ENCODE data around the gene ALDH2. TPM values are rescaled to one million over a fixed set of nuclear protein-coding genes. Genes with fewer than 3 reads are reported as not detected.
"Not testable (repeated sequence)": the region's sequence is repeated elsewhere in the genome, so short reads cannot be mapped to it uniquely, and the experiment has no call there.

ALDH2 gene
- total RNA-seq, 2 experiments from 2014 or later, result 0.27 to 0.35 TPM

DNA sequence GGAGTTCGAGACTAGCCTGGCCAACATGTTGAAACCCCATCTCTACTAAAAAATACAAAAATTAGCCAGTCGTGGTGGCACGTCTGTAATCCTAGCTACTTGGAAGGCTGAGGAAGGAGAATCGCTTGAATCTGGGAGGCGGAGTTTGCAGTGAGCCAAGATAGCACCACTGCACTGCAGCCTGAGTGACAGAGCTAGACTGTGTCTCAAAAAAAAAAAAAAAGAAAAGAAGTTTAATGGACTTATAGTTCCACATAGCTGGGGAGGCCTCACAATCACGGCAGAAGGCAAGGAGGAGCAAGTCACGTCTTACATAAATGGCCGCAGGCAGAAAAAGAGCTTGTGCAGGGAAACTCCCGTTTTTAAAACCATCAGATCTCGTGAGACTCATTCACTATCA, 3.2 kb upstream of the ALDH2 start:
- DNase-seq; H3K9me3 Mint-ChIP-seq; POLR2A ChIA-PET; H3K27ac Mint-ChIP-seq; H3K36me3 Mint-ChIP-seq (ENCODE audit: low read depth); H3K4me3 Mint-ChIP-seq: not testable (repeated sequence)
- Mint-ChIP-seq H3K4me1 (peaks cover 24% of the 10 kb centered on the region), H3K27me3 (peaks cover 42% of the 10 kb centered on the region)
- CTCF ChIA-PET, result interaction anchor here (0.7 kb wide), 1 partner anchor 137 kb away, joined by 3 read pairs; no protein-coding TSS in a partner anchor

DNA sequence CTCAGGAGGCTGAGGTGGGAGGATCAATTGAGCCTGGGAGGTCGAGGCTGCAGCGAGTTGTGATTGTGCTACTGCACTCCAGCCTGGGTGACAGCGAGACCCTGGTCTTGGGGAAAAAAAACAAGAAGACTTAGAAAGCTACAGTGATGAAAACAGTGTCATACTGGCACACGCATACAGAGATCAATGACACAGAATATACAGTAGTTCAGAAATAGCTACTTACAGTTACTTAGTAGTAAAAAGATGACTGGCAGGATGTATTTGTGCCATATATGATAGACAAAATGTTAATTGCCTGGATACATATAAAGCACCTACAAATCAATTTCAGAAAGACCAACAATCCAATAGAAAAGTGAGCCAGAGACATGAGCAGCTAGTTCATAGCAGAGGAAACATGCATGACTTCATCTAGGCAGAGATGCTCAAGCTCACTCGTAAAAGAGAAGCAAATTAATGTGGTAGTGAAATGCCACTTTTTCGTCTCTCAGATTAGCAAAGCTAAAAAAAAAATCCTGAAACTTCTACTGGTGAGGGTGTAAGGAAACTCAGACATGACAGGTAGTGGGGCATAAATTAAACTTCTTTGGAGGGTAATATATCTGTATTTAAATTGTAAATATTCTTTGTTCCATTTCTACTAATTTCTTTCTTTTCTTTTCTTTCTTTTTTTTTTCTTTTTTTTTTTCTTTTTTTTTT, 2.5 kb upstream of the ALDH2 start:
- DNase-seq, result no peak
- no peak overlapping the region for H3K4me3 Mint-ChIP-seq
- ChIA-PET POLR2A (no interaction called here), CTCF (no interaction called here)
- no peaks in the 10 kb centered on the region for H3K9me3 Mint-ChIP-seq
- H3K36me3 Mint-ChIP-seq (ENCODE audit: low read depth), result peaks cover 3% of the 10 kb centered on the region
- H3K4me1 Mint-ChIP-seq, result peaks cover 19% of the 10 kb centered on the region
- H3K27me3 Mint-ChIP-seq, result peaks cover 42% of the 10 kb centered on the region
- no peak overlapping the region for H3K27ac Mint-ChIP-seq

DNA sequence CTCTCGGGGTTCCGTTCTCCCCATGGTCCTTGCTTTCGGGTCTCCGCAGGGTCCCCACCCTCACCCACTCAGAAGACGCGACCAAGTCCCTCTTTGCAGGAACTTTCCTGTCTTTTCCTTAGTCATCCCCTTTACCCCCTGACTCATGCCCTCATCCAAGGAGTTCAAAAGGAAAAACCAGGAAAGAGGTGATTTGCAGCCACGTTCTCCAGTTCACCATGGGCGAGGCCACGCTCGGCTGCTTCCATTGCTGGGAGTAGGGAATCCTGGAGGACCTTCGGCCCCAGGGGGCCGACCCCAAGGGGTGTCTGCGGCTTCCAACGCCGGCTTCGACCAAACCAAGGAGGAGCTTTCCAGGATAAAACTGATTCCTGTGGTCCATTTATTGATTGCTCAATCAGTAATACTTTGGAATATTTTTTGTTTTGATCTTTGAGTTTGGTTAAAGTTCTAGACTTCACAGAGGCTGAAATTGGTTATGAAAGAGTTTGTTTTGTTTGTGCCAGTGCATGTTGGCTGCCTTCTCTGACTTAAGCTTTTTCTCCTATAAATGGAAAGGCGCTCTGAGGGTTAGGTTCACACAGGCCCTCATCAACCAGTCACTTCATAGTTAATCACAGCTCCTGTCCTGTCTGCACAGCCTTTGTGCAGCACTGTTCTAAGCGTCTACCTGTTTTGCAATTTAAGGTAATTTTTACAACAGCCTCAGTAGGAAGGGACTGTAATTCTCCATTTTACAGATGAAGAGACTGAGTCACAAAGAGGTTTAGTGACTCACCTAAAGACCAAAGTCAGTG, 827 bp downstream of the ALDH2 start:
- no peaks in the 10 kb centered on the region for H3K9me3 Mint-ChIP-seq
- CTCF ChIA-PET, result interaction anchor here (1.1 to 1.3 kb wide), 2 partner anchors 28 to 46 kb away, joined by 4 to 5 read pairs; no protein-coding TSS in a partner anchor
- H3K4me3 Mint-ChIP-seq, result peak overlapping the region; percentile 71
- H3K4me1 Mint-ChIP-seq, result peaks cover 14% of the 10 kb centered on the region
- DNase-seq, result no peak
- H3K27me3 Mint-ChIP-seq, result peaks cover 43% of the 10 kb centered on the region
- POLR2A ChIA-PET, result no interaction called here
- H3K36me3 Mint-ChIP-seq (ENCODE audit: low read depth), result peaks cover 3% of the 10 kb centered on the region
- H3K27ac Mint-ChIP-seq, result no peak overlapping the region

DNA sequence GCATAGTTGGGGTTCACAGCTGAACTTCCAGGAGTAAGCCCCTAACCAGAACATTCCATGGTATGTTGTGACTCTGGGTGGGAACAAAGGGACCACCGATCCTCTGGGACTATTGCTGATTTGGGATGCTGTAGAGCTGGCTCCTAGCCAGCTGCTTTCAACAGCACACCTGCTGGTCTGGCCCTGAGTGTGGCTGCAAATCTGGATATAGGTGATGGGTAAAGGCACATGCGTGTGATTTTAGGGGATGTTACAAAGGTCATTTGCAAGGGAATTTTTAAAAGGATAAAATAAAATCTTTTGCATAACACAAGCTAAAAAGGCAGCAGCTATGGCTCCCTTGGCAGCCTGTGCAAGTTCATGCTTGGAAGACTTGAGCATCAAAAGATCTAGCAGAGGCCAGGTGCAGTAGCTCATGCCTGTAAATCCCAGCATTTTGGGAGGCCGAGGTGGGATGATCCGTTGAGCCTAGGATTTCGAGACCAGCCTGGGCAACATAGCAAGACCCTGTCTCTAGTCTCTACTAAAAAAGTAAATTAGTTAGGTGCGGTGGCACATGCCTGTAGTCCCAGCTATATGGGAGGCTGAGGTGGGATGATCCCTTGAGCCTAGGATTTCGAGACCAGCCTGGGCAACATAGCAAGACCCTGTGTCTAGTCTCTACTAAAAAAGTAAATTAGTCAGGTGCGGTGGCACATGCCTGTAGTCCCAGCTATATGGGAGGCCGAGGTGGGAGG, 1.6 kb downstream of the ALDH2 start:
- Mint-ChIP-seq H3K36me3 (ENCODE audit: low read depth) (peaks cover 3% of the 10 kb centered on the region), H3K9me3 (no peaks in the 10 kb centered on the region), H3K4me1 (peaks cover 14% of the 10 kb centered on the region), H3K4me3 (no peak overlapping the region), H3K27me3 (peaks cover 40% of the 10 kb centered on the region), H3K27ac (no peak overlapping the region)
- CTCF ChIA-PET, result interaction anchor here (0.5 to 1.3 kb wide), 3 partner anchors 10 to 45 kb away, joined by 4 to 5 read pairs (median 4); no protein-coding TSS in a partner anchor
- POLR2A ChIA-PET, result no interaction called here
- DNase-seq, result no peak

DNA sequence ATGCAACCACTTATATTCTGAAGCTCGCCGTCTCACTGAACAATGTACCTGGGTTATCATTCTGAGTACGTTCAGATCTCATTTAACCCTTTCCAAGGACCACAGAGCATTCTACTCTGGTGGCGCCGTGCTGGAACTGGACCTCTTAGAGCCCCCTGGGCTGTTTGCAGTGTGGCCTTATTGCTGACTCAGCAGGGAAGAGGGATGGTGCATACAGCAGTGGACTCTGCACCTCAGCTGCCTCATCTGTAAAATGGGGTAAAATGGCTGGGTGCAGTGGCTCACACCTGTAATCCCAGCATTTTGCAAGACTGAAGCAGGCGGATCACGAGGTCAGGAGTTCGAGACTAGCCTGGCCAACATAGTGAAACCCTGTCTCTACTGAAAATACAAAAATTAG, 2.9 kb downstream of the ALDH2 start:
- H3K36me3 Mint-ChIP-seq (ENCODE audit: low read depth), result peaks cover 3% of the 10 kb centered on the region
- DNase-seq, result no peak

DNA sequence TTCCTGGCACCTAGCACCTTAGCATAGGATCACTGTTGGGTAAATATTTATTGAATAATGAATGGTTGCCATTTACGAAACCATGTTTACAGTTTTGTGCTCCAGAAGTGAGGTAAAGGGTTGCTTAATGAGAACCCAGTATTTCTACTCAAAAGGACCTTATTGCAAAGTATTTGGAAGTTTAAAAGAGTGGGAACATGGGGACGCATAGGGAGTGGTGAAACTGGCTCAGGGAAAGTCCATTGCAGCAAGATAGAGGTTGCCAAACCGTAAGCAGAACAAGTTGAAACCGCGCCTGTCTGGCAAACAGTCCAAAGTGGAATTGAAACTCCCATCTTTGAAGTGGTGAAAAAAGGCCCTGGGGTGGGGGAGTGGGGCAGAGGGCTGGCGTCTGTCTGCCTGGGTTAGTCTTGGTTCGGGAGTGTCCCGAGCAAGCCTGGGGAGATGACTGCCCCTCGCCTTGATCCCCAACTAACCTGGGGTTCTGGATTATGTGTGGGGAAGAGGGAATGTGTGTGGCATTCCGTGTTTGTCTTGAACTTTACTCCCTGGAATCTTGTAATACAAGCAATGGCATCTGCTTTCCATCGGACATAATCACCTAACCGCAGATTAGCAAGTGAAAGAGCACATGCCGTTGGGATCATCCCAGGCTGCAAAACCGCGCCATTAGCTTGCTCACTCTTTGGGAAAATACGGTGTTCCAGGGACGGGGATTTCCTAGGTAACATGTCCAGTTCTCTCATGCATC, 7.2 kb downstream of the ALDH2 start:
- Mint-ChIP-seq H3K27me3 (peaks cover 5% of the 10 kb centered on the region), H3K36me3 (ENCODE audit: low read depth) (no peaks in the 10 kb centered on the region), H3K27ac (no peak overlapping the region), H3K4me3 (no peak overlapping the region), H3K9me3 (no peaks in the 10 kb centered on the region), H3K4me1 (peaks cover 6% of the 10 kb centered on the region)
- no peak for DNase-seq
- ChIA-PET CTCF (no interaction called here), POLR2A (no interaction called here)

More for the DNA sequence above, 2.9 kb downstream of the ALDH2 start:
- no peak overlapping the region for H3K4me3 Mint-ChIP-seq
- ChIA-PET POLR2A (no interaction called here), CTCF (no interaction called here)
- no peaks in the 10 kb centered on the region for H3K9me3 Mint-ChIP-seq
- peaks cover 11% of the 10 kb centered on the region for H3K4me1 Mint-ChIP-seq
- no peak overlapping the region for H3K27ac Mint-ChIP-seq
- peaks cover 30% of the 10 kb centered on the region for H3K27me3 Mint-ChIP-seq

DNA sequence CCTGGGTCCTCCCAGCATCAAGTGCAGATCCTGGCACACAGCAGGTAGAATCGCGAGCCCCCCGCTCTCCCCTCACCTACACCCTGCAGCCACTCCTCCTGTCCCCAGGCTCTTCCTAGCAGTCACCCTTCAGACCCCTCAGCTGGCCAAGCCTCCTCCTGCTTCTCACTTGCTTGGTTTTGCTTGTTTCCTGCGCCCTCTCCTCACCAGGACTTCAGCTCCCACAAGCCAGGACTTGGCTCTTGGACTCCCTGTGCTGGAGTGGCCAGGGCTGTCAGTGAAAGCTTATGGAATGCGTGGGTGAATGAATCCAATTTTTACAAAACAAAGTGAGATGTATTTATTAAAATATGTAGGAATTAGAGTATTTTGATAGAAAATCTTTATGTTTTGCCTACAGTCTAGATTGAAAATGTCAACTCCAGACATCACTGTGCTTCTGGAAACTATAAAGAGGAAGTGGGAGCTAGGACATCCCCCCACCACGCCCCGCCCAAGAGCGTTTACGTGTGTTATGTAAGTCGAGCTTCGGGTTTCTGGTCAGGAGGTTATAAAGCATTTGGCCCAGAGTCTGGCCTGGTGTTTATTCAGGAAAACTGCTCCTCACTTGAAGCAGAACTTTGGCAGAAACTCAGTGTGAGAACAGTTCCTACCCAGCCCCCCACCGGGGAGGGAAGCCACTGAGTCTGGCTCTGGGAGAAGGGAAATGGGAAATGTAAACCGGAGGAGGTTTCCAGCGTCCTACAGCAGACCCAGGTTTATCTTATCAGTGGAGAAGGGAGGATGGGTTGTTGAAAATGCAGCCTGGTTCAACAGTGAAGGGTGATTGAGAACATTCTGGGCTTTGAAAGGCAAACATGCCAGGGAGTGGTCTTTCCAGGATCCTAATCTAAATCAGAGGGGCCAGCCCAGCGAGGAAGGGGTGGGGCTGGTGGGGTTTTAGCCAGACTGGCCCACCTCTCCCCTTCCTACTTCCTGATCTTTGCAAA, 8.8 kb downstream of the ALDH2 start:
- Mint-ChIP-seq H3K4me1 (peaks cover 6% of the 10 kb centered on the region), H3K36me3 (ENCODE audit: low read depth) (no peaks in the 10 kb centered on the region), H3K9me3 (no peaks in the 10 kb centered on the region), H3K4me3 (no peak overlapping the region), H3K27ac (no peak overlapping the region), H3K27me3 (peaks cover 2% of the 10 kb centered on the region)
- no peak for DNase-seq
- ChIA-PET POLR2A (no interaction called here), CTCF (interaction anchor here (0.7 kb wide), 1 partner anchor 40 kb away, joined by 4 read pairs; no protein-coding TSS in a partner anchor)

DNA sequence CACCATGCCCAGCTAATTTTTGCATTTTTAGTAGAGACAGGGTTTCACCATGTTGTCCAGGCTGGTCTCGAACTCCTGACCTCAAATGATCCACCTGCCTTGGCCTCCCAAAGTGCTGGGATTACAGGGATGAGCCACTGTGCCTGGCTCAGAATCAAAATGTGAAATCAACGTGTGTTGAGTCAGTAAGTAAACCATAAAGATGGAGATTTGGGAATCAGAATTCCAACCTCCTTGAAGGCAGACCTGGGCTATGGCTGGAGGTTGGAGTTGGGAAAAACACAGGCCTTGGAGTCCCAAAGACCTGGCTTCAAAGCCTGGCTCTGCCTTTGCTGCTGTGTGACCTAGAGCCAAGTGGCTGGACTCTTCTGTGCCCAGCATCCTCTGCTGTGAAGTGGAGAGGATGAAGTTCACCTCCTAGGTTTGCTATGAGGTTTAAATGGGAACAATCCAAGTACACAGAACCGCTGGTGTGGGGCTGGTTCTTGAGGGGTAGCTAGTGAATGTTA, 10.2 kb downstream of the ALDH2 start:
- Mint-ChIP-seq H3K4me1 (peaks cover 6% of the 10 kb centered on the region), H3K27ac (no peak overlapping the region), H3K9me3 (no peaks in the 10 kb centered on the region), H3K4me3 (no peak overlapping the region), H3K27me3 (peaks cover 2% of the 10 kb centered on the region), H3K36me3 (ENCODE audit: low read depth) (no peaks in the 10 kb centered on the region)
- CTCF ChIA-PET, result no interaction called here
- DNase-seq, result no peak
- POLR2A ChIA-PET, result no interaction called here

DNA sequence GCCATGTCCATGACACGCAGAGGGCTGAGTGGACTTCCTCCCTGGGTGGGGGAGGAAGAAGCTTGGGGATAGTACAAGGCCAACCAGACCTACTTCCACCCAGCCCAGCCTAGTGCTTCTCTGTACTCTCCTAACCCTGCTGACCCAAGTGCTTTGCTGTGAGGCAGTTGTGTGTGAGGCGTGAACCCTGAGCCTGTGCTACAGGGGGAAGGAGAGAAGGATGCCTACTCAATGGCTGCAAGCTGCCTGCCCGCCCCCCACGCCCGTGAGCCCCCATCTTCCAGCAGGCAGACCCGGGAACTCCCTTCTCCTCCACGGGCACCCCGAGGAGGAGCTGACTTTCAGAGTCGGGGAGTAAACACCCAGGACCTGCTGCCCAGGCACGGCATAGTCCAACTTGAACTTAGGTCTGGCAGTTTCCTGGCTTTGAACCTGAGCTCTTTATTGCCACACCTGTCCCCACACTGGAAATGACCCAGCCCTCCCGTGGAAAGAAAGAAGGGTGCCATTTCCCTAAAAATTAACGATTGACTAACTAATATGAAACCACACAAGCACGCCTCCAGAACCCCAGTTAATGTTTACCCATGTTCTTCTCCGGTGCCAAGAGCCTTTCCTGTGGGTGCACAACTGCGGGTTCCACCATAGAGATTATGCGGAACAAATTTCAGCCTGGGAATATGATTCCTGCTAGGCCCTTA, 10.8 kb downstream of the ALDH2 start:
- H3K9me3 Mint-ChIP-seq, result no peaks in the 10 kb centered on the region

DNA sequence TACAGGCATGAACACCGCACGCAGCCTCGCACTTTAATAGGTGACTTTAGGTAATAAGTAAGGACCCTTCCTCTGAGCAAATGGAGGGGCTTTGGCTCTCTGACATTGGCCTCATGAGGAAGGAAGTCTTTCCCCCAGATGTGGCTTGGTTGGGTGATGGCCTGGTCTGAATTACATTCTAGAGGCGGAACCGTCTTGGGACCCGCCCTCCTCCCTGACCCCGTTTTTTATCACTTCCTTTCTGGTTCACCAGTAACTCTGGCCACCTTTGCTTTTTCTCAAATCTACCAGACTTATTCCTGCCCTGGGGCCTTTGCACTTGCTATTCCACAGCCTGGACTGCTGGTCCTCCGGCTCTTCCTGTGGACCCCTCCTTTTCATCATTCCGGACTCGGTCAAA, 13.4 kb downstream of the ALDH2 start:
- CTCF ChIA-PET, result interaction anchor here (0.8 to 1.0 kb wide), 2 partner anchors 20 to 293 kb away, joined by 3 read pairs; no protein-coding TSS in a partner anchor
- no peaks in the 10 kb centered on the region for H3K9me3 Mint-ChIP-seq
- H3K27ac Mint-ChIP-seq, result no peak overlapping the region

More for the DNA sequence above, 10.8 kb downstream of the ALDH2 start:
- H3K27ac Mint-ChIP-seq, result no peak overlapping the region
- no peak overlapping the region for H3K4me3 Mint-ChIP-seq
- DNase-seq, result no peak
- POLR2A ChIA-PET, result no interaction called here
- peaks cover 2% of the 10 kb centered on the region for H3K27me3 Mint-ChIP-seq
- CTCF ChIA-PET, result no interaction called here
- H3K4me1 Mint-ChIP-seq, result peaks cover 6% of the 10 kb centered on the region
- no peaks in the 10 kb centered on the region for H3K36me3 Mint-ChIP-seq (ENCODE audit: low read depth)

DNA sequence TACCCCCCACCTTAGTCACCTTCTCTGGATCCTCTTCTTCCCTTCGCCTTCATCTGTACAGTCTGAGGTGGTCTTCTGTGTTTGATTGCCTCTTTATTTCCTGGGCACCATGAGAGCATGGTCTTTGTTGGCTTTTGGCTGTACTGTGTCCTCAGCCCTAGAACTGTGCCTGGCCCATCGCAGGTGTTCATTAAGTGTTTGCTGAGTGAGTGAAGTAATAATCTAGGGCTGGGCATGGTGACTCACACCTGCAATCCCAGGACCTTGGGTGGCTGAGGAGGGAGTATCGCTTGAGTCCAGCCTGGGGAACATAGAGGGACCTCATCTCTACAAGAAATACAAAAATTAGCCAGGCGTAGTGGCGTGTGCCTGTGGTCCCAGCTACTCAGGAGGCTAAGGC, 13.9 kb downstream of the ALDH2 start:
- Mint-ChIP-seq H3K27me3 (peaks cover 1% of the 10 kb centered on the region), H3K4me3 (no peak overlapping the region), H3K36me3 (ENCODE audit: low read depth) (no peaks in the 10 kb centered on the region), H3K9me3 (no peaks in the 10 kb centered on the region), H3K27ac (no peak overlapping the region), H3K4me1 (peaks cover 4% of the 10 kb centered on the region)
- ChIA-PET CTCF (no interaction called here), POLR2A (no interaction called here)
- no peak for DNase-seq

More for the DNA sequence above, 13.4 kb downstream of the ALDH2 start:
- Mint-ChIP-seq H3K4me3 (no peak overlapping the region), H3K36me3 (ENCODE audit: low read depth) (no peaks in the 10 kb centered on the region), H3K27me3 (peaks cover 2% of the 10 kb centered on the region), H3K4me1 (peaks cover 6% of the 10 kb centered on the region)
- POLR2A ChIA-PET, result no interaction called here
- DNase-seq, result no peak
